A673 (cell line): ENCODE results near the gene FOSL1. TPM values are rescaled to one million over a fixed set of nuclear protein-coding genes. Genes with fewer than 3 reads are reported as not detected.

Source experiments
- BruUV-seq: library from RNA; stranded (reverse); fragments of 400-500 nt; replicated peaks from 2 replicates; lab custom pipeline; 2021; lab: Mats Ljungman, UMichigan
- CTCF ChIA-PET: fragments of 300-600 bp; sonication (Branson Sonifier 250); formaldehyde crosslinking; loops from one replicate; lab custom pipeline; 2022; ENCODE audit warnings: antibody characterized with exemption; lab: Charles Lee
- POLR2A ChIA-PET: fragments of 300-600 bp; sonication (Branson Sonifier 250); formaldehyde crosslinking; loops from one replicate; lab custom pipeline; 2022; ENCODE audit warnings: antibody characterized with exemption; ENCODE audit not compliant: low non-redundant PET; lab: Charles Lee
- DNase-seq: peaks from one replicate; pipeline ENCODE4 v3.0.0-alpha.2; 2015; ENCODE audit warnings: low spot score
- H3K27ac ChIP-seq: fragments of 200-600 bp; sonication (generic); 2 replicates; pipeline ENCODE4 v1.5.1; 2016; ENCODE audit warnings: mixed run types, low read depth, mild to moderate bottlenecking, mixed read lengths, antibody characterized with exemption, low read length; ENCODE audit not compliant: poor library complexity, severe bottlenecking
- H3K27me3 ChIP-seq: fragments of 200-600 bp; sonication (generic); replicated peaks from 2 replicates; pipeline ENCODE4 v1.6.1; 2017; ENCODE audit warnings: mixed run types, low read depth, mild to moderate bottlenecking, mixed read lengths, antibody characterized with exemption, low read length; ENCODE audit not compliant: insufficient read depth, poor library complexity
- H3K36me3 ChIP-seq: fragments of 200-600 bp; sonication (generic); 2 replicates; pipeline ENCODE4 v1.6.1; 2016; ENCODE audit warnings: mixed run types, mild to moderate bottlenecking, mixed read lengths, antibody characterized with exemption, low read length; ENCODE audit not compliant: insufficient read depth, poor library complexity, severe bottlenecking
- H3K4me1 ChIP-seq: fragments of 200-600 bp; sonication (generic); 2 replicates; pipeline ENCODE4 v1.6.1; 2017; ENCODE audit warnings: mixed run types, mild to moderate bottlenecking, mixed read lengths, antibody characterized with exemption, low read length; ENCODE audit not compliant: insufficient read depth, poor library complexity, severe bottlenecking
- H3K4me3 ChIP-seq: fragments of 200-600 bp; sonication (generic); 2 replicates; pipeline ENCODE4 v1.5.1; 2016; ENCODE audit warnings: low read depth, mixed run types, mild to moderate bottlenecking, mixed read lengths, low read length; ENCODE audit not compliant: poor library complexity, severe bottlenecking
- H3K9me3 ChIP-seq: fragments of 200-600 bp; sonication (generic); 2 replicates; pipeline ENCODE4 v1.6.1; 2016; ENCODE audit warnings: mixed run types, low read depth, mild to moderate bottlenecking, mixed read lengths, antibody characterized with exemption, low read length; ENCODE audit not compliant: poor library complexity, severe bottlenecking
- EZH2 ChIP-seq: fragments of 200-600 bp; sonication (generic); IDR thresholded peaks from 2 replicates; pipeline ENCODE4 v1.6.1; 2017; ENCODE audit warnings: borderline replicate concordance, low read depth, mild to moderate bottlenecking, mixed read lengths, antibody characterized with exemption, low read length; ENCODE audit not compliant: poor library complexity, severe bottlenecking
- intact Hi-C: fragments of 100-400 bp; cut with micrococcal nuclease; formaldehyde crosslinking; loops from one replicate; pipeline ENCODE4 v1.10.0; 2022; ENCODE audit not compliant: unreplicated experiment
- total RNA-seq: library from RNA; stranded (reverse); gene quantifications from 2 replicates; pipeline ENCODE4 v1.2.3, GENCODE V29; 2021
- TF ChIP-seq, protein P1 (sequence below): fragments of 300-800, 200-600 bp; sonication (generic); conservative IDR thresholded peaks from 2 replicates; pipeline ENCODE4 v1.5.1; 2017; ENCODE audit warnings: low read depth, mild to moderate bottlenecking, antibody characterized with exemption, low read length, moderate library complexity, mixed read lengths

The FOSL1 gene
- total RNA-seq, 1 experiment from 2014 or later = 29.0 TPM

DNA sequence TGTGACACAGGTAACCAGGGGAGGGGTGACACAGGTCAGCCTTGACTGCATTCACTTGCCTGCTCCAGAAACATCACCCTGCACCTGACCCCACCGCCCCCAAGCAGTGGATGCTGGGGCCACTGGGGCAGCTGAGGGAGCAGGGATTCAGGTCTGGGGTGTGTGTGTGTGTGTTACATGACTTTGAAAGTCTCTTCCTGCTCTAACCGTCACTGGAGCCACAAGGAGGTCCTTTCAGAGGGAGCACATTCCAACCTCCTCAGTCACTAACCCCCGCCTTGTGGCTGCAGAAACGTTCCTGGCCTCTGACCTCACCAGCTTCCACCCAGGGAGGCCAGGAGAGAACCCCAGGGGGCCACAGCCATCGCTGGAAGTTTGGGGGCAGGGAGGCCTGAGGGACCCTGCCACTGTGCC lies 2.9 kb upstream of the FOSL1 start:
- ChIA-PET POLR2A (no interaction called here), CTCF (no interaction called here)
- Histone ChIP-seq H3K36me3 (no peaks in the 10 kb centered on the region), H3K27me3 (no peaks in the 10 kb centered on the region), H3K4me3 (no peak overlapping the region), H3K9me3 (no peaks in the 10 kb centered on the region), H3K27ac (no peak overlapping the region), H3K4me1 (peaks cover 6% of the 10 kb centered on the region)
- TF ChIP-seq EZH2 = no peak
- TF ChIP-seq, protein P1, sequence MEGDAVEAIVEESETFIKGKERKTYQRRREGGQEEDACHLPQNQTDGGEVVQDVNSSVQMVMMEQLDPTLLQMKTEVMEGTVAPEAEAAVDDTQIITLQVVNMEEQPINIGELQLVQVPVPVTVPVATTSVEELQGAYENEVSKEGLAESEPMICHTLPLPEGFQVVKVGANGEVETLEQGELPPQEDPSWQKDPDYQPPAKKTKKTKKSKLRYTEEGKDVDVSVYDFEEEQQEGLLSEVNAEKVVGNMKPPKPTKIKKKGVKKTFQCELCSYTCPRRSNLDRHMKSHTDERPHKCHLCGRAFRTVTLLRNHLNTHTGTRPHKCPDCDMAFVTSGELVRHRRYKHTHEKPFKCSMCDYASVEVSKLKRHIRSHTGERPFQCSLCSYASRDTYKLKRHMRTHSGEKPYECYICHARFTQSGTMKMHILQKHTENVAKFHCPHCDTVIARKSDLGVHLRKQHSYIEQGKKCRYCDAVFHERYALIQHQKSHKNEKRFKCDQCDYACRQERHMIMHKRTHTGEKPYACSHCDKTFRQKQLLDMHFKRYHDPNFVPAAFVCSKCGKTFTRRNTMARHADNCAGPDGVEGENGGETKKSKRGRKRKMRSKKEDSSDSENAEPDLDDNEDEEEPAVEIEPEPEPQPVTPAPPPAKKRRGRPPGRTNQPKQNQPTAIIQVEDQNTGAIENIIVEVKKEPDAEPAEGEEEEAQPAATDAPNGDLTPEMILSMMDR = no peak
- no peak for DNase-seq
- intact Hi-C loops = no loop called here
- BruUV-seq = no TSS peak

DNA sequence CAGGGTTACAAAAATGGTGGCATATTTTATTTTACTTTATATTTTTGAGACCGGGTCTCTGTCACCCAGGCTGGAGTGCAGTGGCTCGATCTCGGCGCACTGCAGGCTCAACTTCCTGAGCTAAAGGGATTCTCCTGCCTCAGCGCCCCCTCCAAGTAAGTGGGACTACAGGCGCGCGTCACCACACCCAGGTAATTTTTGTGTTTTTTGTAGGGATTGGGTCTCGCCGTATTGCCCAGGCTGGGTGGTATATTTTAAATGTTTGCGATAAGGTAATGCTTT lies 652 bp upstream of the FOSL1 start:
- intact Hi-C loops = no loop called here
- DNase-seq = no peak
- H3K4me3 ChIP-seq = no peak overlapping the region
- ChIA-PET CTCF (interaction anchor here (1.2 to 1.8 kb wide), 2 partner anchors 12 to 16 kb away, joined by 3 to 11 read pairs; partner anchors contain the start of gene FIBP), POLR2A (interaction anchor here (0.6 kb wide), 2 partner anchors 11 to 1406 kb away, joined by 3 to 5 read pairs; no protein-coding TSS in a partner anchor)
- H3K27ac ChIP-seq = no peak overlapping the region
- H3K4me1 ChIP-seq = peaks cover 6% of the 10 kb centered on the region
- H3K27me3 ChIP-seq = no peaks in the 10 kb centered on the region
- TF ChIP-seq, protein P1 = no peak
- no peak for TF ChIP-seq EZH2
- no peaks in the 10 kb centered on the region for H3K9me3 ChIP-seq
- no peaks in the 10 kb centered on the region for H3K36me3 ChIP-seq
- BruUV-seq = no TSS peak

DNA sequence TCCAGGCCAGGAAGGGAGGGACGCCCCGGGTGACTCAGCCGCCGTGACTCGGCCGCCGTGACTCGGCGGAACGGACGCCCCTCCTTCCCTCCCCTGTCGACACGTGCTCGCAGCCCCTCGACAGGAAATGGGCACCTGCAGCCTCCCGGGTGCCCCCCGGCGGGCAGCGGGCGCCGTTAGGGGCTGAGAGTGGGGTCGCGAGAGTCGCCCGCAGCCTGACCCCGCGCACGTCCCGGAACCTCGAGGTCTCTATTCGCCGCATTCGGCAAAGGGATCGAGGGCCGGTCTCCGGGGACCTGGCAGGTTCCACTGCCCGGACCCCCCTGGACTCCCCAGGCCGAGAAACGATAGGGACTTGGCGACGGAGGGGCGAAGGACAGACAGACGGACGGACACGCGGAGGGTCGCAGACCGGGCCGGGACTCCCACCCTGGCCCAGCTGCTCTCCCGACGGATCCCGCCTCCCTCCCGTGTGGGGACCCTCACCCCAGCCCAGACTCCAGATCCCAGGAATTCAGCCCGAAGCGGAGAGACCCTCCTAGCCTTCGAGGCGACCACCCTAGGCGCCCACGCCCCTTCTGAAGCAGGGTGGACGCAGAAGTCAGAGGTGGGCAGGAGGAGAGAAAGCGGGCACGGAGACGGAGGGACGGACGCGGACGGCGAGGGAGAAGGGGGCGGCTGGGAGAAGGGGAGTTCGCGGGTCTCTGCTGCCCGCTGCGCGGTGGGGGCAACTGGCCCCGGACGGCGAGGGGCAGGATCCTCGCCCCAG lies 648 bp downstream of the FOSL1 start:
- Histone ChIP-seq H3K36me3 (no peaks in the 10 kb centered on the region), H3K4me3 (peak overlapping the region; percentile 65), H3K9me3 (no peaks in the 10 kb centered on the region), H3K27ac (peak overlapping the region; percentile 47), H3K27me3 (no peaks in the 10 kb centered on the region), H3K4me1 (peaks cover 6% of the 10 kb centered on the region)
- peak; percentile 66 for DNase-seq
- ChIA-PET CTCF (interaction anchor here (1.1 to 2.0 kb wide), 3 partner anchors 9 to 15 kb away, joined by 3 to 10 read pairs (median 7); partner anchors contain the start of gene FIBP), POLR2A (no interaction called here)
- intact Hi-C loops = no loop called here
- no TSS peak for BruUV-seq
- TF ChIP-seq, protein P1 = no peak
- TF ChIP-seq EZH2 = no peak
